Measurements from ENCODE around the gene CDC25B.

- TF ChIP-seq REST (IDR thresholded peaks at IDR 0.05) = no peak
- no peak for TF ChIP-seq SP1 (IDR thresholded peaks at IDR 0.05)
- TF ChIP-seq, protein P1, sequence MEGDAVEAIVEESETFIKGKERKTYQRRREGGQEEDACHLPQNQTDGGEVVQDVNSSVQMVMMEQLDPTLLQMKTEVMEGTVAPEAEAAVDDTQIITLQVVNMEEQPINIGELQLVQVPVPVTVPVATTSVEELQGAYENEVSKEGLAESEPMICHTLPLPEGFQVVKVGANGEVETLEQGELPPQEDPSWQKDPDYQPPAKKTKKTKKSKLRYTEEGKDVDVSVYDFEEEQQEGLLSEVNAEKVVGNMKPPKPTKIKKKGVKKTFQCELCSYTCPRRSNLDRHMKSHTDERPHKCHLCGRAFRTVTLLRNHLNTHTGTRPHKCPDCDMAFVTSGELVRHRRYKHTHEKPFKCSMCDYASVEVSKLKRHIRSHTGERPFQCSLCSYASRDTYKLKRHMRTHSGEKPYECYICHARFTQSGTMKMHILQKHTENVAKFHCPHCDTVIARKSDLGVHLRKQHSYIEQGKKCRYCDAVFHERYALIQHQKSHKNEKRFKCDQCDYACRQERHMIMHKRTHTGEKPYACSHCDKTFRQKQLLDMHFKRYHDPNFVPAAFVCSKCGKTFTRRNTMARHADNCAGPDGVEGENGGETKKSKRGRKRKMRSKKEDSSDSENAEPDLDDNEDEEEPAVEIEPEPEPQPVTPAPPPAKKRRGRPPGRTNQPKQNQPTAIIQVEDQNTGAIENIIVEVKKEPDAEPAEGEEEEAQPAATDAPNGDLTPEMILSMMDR (IDR thresholded peaks at IDR 0.05; ENCODE audit: low read depth, low read length, missing input control) = no peak
- no peak for TF ChIP-seq NR2F2 (IDR thresholded peaks at IDR 0.05)
- no peak for TF ChIP-seq FOXA1 (IDR thresholded peaks at IDR 0.05)
- TF ChIP-seq MAX (IDR thresholded peaks at IDR 0.05) = no peak
These were observed 47.4 kb downstream of the CDC25B start for GRCh38 chr20:3843490-3843889.
